Activated gamma-delta T cell (primary cell): ENCODE measurements around the gene OR8B3.
"Not testable (repeated sequence)": the region's sequence is repeated elsewhere in the genome, so short reads cannot be mapped to it uniquely, and the experiment has no call there.

Experiments
- DNase-seq: peaks from one replicate; lab custom pipeline; 2025; lab: John Stamatoyannopoulos, UW
- total RNA-seq, 2 donors: gene quantifications; one replicate each; lab custom pipeline; 2026; lab: John Stamatoyannopoulos, UW

OR8B3 gene, protein sequence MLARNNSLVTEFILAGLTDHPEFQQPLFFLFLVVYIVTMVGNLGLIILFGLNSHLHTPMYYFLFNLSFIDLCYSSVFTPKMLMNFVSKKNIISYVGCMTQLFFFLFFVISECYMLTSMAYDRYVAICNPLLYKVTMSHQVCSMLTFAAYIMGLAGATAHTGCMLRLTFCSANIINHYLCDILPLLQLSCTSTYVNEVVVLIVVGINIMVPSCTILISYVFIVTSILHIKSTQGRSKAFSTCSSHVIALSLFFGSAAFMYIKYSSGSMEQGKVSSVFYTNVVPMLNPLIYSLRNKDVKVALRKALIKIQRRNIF
- total RNA-seq, result 0 reads per million in 2 donors

DNA sequence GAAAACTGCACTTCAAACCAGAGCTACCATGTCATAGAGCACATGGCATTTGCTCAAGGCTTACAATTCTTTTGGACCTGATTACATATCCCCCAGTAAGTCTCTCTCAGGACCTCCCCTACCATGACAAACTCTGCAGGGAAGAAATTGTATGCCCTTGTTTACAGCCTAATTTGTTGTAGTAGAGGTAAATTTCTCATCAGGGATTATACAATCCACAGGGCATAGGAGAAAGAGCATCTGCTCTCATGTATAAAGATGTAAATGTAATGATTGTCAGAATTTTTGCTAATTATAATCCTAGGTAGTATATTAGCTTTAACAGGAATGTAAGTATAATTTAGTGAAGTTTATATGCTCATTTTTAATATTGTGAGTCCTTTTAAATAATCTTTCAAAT is at the start of gene OR8B3:
Gene OR8B3, minus strand, starts transcription at position 101 of the 400 bp plus-strand sequence. CDS start 1,673 bp downstream, outside the sequence.
- no peak for DNase-seq

DNA sequence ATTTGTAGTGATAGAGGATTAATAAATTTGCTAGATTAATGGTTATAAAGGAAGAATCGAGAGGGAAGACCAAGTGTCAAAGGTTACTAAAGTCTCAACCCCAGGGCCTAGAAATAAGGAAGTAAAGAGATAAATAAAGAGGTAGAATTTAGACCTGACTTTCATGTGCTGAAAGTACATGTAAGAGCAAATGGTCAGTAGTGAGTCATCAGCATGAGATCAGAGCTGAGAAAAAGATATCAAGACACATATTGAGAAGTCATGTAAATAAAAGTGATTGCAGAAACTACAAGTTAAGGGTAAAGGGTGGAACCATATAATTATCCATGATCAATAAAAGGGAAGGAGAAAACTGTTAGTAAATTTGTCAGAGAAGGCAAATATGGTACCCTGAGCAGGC is 48.1 kb upstream of the OR8B3 start:
- no peak for DNase-seq

DNA sequence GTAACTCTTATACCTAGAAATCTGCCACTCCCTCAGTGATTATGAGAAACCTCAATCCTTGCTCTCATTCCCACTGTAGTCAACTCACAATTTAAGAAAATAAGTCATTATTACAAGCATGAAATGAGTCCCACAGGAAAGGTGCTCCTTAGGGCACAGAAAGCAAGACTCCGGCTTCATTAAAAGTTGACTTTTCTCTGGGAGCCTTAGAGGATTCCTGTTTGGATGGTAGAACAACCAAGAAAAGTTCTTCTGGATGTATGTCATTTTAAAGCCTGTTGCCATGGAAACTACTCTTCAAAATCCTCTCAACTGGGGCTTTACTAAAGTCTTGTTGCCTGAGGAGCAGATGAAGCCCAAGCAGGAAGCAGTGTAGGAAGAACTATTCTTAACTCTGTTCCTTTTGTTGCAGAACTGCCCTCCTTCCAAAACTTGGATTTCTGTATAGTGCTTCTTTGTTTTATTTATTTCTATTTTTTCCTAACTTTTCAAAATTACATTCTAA is 46.9 kb upstream of the OR8B3 start, which contains the start of gene OR8B8:
Gene OR8B8, minus strand, starts transcription at position 51 of the 505 bp plus-strand sequence. CDS start 4,611 bp downstream, outside the sequence.
- no peak for DNase-seq

DNA sequence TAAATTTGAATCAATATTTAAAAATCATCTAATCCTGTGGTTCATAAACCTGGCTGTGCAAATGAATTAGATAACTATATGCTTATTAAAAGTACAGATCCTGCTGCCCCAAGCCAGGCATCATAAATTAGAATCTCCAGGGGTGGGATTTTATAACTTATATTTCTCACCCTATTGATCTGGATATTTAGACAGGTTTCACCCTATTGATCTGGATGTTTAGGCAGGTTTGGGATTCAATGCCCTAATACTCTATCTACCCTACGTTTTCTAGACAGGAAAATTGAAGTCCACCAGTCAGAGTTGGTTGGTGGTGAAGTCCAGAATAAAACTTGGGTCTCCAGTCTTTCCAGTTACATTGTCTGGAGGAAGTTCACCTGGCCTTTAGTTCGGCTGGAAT is 44.0 kb upstream of the OR8B3 start:
- DNase-seq, result no peak

DNA sequence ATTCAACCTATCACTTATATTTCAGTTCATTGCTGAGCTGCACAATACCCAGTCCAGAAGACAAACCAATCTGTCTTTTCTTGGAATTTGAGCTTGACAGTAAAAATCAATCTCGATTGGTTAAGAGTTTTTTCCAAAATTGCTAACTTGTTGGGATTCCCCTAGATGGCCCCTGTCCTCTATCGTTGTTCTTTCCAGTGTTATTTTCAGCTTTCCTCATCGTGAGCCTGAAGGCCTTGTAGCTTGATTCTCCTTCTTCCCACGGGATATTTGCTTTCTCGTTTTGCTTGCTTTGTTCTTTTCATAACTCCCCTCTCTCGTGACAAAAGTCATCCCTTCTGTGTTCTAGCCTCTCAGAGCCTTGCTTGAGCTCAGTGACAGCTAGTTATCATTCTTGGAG is 43.6 kb upstream of the OR8B3 start:
- no peak for DNase-seq

DNA sequence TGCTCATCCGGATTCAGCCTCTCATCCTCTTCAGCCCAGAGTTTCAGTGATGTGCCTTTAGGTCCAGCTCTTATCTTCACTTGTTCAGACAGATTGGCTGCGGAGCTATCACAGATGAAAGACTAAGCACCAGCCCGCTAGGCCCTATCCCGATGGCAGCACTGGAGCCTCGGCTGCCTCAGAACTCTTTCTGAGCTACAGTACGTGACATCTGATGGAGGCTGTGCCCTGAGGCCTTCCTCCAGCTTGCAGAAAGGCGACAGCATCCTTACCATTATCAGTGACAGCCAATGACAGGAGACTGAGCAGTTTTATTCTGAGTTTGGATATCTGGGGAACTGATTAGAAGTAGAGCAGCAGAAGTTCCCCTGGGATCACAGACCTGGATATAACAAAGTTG is 42.7 kb upstream of the OR8B3 start:
- DNase-seq, result no peak

DNA sequence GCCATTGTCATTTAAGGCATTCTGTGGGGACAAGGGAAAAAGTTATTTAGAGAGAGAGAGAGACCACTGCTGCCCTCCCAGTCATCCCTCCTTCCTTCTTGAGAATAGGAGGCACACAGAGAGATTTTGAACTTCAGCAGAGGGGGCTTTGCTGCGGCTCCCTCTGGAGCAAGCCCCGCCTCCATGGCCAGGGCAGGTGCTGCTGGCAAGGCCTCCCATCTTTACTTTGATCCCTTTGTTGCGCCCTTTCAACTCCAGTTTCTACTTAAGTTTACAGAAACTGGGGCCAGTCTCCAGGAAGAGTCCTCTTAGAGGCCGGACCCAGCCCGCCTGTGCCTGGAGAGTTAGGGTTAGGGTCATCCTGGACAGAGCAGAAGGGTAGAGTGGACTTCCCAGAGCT is 42.3 kb upstream of the OR8B3 start:
- DNase-seq, result no peak

DNA sequence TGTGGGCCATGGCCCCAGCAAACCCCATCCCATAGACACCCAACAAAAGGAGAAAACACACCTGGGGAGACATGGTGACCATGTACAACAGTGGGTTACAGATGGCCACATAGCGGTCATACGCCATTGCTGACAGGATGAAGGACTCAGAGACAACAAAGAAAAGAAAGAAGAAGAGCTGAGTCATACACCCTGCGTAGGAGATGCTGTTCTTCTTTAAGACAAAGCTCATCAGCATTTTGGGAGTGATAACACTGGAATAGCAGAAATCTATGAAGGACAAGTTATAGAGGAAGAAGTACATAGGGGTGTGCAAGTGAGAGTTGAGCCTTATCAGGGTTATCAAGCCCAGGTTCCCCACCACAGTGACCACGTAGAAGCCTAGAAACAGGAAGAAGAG is 41.8 kb upstream of the OR8B3 start:
- no peak for DNase-seq

DNA sequence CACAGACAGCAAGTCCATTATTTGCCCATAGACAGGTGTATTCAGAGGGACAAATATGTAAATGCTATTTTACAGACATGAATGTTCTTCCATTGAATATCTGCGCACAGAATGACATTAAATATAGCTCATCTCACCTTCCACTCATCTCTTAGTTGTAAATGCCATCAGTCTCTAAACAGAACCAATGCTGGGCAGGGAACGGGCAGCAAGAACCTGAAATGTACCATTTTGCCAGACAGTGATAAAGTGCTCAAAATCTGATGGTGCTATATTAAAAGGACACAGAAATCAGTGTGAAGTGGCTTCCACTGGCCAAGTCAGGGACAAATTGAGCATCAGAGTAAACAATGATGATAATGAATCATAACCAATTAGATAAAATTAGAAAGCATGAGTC is 35.9 kb upstream of the OR8B3 start:
- no peak for DNase-seq

DNA sequence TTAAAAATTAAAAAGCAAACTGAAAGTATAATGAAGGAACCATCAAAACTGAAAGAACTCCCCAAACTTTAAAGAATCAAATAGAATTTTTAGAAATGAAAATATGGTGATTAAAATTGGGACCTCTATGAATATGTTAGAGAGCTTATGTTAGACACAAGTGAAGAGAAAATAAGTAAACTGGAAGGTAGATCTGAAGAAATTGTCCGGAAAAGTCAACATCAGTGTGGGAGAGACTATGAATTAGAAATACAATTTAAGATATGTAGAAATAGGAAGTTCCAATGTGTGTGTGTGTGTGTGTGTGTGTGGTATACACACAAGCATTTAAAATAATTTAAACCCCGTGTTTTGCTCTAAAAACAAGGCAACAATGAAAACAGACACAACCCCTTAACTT is 30.8 kb upstream of the OR8B3 start:
- DNase-seq, result no peak

DNA sequence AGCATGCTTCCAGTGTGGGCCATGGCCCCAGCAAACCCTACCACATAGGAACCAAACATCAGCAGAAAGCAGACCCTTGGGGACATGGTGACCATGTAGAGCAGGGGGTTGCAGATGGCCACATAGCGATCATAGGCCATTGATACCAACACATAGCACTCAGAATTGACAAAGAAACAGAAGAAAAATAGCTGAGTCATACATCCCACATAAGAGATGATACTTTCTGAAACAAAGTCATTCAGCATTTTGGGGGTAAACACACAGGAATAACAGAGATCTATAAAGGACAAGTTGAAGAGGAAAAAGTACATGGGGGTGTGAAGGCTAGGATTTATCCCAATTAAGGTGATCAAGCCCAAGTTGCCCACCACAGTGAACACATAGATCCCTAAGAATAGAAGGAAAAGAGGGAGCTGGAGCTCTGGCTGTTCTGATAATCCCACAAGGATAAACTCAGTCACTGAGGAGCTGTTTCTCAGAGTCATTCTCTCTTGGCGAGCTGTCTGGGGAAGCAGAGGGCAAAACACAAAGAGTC is 25.6 kb upstream of the OR8B3 start, which contains the start of gene OR8B4:
Gene OR8B4, minus strand, starts transcription at position 488 of the 538 bp plus-strand sequence. Its CDS starts 0 bp downstream, at position 488.
- DNase-seq, result no peak

DNA sequence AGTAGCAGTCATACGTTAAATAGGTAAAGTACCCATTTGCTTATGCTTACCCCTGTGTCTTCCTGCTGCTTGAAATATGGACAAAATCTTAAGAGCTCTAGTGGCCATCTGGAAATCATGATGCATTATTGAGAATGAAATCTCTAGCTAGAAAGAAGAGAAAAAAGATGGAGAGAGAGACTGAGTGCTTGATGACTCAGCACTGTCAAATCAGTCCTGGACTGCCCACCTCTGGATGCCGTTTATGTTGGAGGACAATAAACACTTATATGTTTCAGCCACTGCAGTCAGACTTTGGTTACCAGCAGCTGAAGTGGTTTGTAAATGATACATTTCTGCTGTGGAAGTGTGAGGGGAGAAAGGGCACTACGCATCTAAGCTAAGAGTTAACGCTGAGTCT is 22.2 kb upstream of the OR8B3 start:
- DNase-seq, result no peak

DNA sequence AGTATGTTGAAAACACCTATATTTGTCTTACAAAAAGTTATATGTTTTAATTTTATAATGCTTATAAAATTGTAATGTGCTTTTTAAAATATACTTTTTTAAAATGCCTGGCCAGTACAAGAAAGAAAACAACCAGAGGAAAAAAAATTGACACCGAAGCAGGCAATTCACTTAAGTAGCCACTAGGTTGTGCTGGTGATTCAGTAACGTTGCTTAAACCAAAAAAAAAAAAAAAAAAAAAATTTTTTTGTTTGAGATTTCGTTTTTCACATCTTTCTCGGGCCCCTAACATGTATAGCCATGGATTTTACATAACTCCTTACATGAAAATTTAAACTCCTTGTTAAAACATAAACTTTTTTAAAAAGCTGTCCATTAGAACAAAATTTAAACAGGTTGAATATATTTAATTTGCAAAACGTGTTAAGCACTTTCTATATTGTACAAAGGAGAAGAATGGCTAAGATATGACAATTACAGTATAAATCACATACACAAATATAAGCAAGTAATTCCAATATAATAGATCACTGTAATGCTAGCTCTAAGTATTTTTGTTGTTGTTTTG is 16.6 kb upstream of the OR8B3 start:
- DNase-seq, result no peak

DNA sequence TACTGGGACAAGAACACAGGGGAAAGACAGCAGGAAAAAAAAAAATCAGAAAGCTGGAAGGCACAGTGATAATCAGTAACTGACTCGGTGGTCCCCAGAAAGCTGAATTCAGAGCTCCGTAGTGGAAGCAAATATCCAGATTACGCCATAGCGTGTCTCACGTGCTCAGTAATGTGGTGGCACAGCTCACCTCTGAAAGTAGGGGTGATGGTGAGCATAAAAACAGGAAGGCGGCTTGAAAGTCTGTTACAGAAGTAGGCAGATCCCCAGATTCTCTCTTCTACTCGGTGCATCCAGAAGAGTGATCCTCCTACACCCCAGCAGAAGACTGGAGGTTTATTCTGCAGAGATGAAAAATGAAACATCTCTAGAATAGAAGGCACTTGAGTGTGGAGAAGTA is 11.1 kb upstream of the OR8B3 start:
- DNase-seq, result no peak

DNA sequence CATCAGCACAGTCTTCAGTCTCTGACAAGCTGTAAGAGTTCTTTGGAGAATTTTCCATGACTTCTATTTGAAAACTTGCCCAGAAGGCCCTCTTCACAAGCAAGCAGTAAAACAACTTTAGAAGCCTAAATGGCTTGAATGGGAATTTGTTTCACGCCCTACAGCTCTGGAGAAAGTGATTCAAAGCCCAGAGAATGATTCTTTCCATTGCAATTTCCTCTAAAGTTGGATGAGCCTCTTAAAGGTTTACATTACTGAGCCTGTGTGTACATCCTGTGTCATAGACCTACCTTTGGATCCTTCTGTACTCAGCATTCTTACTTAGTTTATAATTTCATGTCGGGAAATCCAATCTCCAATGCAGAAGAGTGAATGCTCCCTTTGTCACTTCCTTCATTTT is 6.8 kb upstream of the OR8B3 start:
- no peak for DNase-seq

DNA sequence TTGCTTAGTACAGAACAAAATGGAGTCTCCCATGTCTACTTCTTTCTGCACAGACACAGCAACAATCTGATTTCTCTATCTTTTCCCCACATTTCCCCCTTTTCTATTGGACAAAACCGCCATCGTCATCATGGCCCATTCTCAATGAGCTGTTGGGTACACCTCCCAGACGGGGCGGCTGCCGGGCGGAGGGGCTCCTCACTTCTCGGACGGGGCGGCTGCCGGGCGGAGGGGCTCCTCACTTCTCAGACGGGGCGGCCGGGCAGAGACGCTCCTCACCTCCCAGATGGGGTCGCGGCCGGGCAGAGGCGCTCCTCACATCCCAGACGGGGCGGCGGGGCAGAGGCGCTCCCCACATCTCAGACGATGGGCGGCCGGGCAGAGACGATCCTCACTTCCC is 4.4 kb upstream of the OR8B3 start:
- not testable (repeated sequence) for DNase-seq

DNA sequence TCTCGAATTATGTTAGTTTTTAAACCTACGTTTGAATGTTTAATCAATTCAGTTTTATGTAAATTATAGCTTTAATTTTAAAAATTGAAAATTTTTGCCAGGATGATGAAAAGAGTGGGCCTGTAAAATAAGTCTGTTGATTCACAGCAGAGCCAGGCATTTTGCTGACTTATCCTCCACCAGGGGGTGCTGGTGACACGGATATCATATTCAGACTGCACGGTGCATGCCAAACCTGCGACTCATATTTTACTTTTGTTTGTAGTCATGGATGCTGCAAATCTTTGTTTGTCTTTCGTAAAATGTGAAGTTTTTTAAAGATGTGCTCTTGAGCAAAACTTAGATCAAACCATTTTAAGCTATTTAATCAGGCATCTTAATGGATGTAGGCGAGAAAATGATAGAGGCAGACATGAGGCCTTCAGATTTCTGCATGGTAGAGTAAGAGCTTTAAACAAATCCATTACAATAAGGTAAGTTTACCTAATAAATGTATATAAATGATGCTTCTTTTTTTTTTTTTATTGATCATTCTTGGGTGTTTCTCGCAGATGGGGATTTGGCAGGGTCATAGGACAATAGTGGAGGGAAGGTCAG is 3.6 kb upstream of the OR8B3 start:
- no peak for DNase-seq

DNA sequence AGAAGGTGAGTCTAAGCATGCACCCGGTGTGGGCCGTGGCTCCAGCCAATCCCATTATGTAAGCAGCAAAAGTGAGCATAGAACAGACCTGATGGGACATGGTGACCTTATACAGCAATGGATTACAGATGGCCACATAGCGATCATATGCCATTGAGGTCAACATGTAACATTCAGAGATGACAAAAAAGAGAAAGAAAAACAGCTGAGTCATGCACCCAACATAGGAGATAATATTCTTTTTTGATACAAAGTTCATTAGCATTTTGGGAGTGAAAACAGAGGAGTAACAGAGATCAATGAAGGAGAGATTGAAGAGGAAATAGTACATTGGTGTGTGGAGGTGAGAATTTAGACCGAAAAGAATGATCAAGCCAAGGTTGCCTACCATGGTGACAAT is 2.0 kb downstream of the OR8B3 start:
- DNase-seq, result not testable (repeated sequence)

DNA sequence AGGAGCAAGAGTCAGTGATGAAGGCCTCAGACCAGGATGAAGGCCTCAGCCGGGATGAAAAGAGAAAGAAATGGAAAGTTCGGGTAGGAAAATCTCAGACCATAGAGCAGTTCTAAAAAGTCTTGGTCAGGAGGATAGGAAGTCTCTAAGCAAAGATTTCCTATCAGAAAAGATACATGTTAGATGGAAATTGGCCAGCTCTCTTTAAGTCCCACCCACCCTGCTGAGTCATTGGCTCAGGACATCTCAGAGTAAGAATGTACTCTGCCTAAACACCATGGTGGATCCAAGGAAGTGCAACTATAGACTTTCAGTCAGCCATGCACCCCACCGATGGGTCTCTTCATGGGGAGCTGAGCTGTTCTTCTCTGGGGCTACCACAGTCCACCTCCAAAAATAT is 4.4 kb downstream of the OR8B3 start:
- DNase-seq, result no peak

DNA sequence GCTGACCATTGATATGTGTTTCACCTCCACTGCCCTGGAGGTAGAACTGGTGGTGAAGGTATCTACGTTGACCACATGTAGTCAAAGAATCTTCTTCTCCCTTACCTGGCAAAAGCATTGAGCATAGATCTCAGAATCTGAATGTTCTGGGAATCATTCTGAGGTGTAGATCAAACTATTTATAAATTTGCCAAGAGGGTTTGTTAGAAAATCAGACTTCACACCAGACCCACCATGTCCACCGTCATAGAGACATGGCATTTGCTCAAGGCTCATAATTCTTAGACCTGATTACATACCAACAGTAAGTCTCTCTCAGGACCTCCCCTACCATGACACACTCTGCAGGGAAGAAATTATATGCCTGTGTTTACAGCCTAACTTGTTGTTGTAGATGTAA is 14.4 kb downstream of the OR8B3 start, which contains the start of gene OR8B2:
Gene OR8B2, minus strand, starts transcription at position 101 of the 400 bp plus-strand sequence. CDS start 1,156 bp downstream, outside the sequence.
- no peak for DNase-seq

DNA sequence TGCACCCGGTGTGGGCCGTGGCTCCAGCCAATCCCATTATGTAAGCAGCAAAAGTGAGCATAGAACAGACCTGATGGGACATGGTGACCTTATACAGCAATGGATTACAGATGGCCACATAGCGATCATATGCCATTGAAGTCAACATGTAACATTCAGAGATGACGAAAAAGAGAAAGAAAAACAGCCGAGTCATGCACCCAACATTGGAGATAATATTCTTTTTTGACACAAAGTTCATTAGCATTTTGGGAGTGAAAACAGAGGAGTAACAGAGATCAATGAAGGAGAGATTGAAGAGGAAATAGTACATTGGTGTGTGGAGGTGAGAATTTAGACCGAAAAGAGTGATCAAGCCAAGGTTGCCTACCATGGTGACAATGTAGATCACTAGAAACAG is 16.0 kb downstream of the OR8B3 start:
- DNase-seq, result not testable (repeated sequence)

DNA sequence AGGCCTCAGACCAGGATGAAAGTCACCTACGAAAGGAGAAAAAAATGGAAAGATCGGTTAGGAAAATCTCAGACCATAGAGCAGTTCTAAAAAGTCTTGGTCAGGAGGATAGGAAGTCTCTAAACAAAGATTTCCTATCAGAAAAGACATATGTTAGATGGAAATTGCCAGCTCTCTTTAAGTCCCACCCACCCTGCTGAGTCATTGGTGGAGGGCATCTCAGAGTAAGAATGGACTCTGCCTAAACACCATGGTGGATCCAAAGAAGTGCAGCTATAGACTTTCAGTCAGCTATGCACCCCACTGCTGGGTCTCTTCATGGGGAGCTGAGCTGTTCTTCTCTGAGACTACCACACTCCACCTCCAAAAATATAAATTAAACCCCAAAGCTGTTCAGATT is 18.2 kb downstream of the OR8B3 start:
- DNase-seq, result no peak

DNA sequence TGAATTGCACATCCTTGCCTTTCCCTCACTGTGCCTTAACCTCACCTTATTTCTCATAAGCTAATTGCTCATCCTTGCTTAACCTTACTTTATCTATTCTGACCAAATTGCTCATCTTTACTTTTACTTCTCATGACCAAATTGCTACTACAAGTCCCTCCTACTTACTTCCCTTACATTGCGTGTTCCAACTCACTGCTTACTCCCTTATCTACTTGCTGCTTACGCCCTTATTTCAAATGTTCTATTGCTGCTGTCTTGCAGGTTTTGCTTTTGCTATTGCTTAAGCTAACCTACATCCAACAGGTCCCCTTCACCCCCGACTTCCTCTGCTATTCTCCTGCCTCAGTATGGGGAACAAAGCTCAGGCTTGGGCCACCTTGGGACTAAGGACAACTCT is 22.5 kb downstream of the OR8B3 start:
- no peak for DNase-seq
